GM18505 (cell line): ENCODE data around the gene BRSK2.

Source experiments
- ATAC-seq: cut with Tn5 transposase; IDR thresholded peaks from one replicate; pipeline ENCODE4 v1.9.1; 2021; ENCODE audit not compliant: unreplicated experiment
- POLR2A ChIP-seq: IDR thresholded peaks from 4 replicates; pipeline ENCODE4 v1.6.1; 2011; ENCODE audit warnings: borderline replicate concordance; ENCODE audit not compliant: insufficient read depth, insufficient read length; ENCODE audit errors: extremely low read depth

The BRSK2 gene

DNA sequence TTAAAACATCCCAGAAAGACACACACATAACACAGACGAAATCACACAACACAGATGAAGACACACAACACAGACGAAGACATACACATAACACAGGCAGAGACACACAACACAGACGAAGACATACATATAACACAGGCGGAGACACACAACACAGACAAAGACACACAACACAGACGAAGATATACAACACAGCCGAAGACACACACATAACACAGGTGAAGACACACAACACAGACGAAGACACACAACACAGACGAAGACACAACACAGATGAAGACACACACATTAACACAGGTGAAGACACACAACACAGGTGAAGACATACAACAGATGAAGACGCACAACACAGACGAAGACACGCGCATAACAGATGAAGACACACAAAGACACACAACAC is 101.6 kb downstream of the BRSK2 start:
- ATAC-seq = no peak
- TF ChIP-seq POLR2A = no peak

- no peak for ATAC-seq
- TF ChIP-seq POLR2A = no peak
These were observed 104.0 kb downstream of the BRSK2 start for GRCh38 chr11:1493650-1494244.

- no peak for ATAC-seq
- no peak for TF ChIP-seq POLR2A
These were observed 104.9 kb downstream of the BRSK2 start for GRCh38 chr11:1494650-1495049.

- no peak for TF ChIP-seq POLR2A
- ATAC-seq = no peak
These were observed 106.5 kb downstream of the BRSK2 start for GRCh38 chr11:1496091-1496760.

- no peak for ATAC-seq
- TF ChIP-seq POLR2A = no peak
These were observed 107.0 kb downstream of the BRSK2 start for GRCh38 chr11:1496761-1497095.

DNA sequence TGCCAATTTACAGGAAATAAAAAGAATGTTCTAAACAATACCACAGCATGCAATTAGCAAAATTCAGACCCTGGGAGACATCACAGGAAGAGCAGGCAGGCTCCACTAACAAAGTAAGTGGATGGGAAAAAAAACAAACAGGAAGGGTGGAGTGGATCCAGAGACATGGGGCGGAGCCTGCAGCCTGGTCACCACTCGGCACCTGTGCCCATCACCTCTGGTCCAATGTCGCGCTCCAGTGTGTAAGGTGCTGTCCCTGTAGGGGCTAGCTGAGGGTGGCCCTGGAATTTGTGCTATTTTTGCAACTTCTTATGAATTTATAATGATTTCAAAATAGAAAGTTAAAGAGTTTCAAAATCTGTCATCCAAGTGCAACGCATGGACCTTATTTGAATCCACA is 107.9 kb downstream of the BRSK2 start:
- no peak for TF ChIP-seq POLR2A
- ATAC-seq = no peak

- ATAC-seq = no peak
- TF ChIP-seq POLR2A = no peak
These were observed 108.5 kb downstream of the BRSK2 start for GRCh38 chr11:1498262-1498661.

- ATAC-seq = no peak
- no peak for TF ChIP-seq POLR2A
These were observed 109.6 kb downstream of the BRSK2 start for GRCh38 chr11:1499261-1499890.

DNA sequence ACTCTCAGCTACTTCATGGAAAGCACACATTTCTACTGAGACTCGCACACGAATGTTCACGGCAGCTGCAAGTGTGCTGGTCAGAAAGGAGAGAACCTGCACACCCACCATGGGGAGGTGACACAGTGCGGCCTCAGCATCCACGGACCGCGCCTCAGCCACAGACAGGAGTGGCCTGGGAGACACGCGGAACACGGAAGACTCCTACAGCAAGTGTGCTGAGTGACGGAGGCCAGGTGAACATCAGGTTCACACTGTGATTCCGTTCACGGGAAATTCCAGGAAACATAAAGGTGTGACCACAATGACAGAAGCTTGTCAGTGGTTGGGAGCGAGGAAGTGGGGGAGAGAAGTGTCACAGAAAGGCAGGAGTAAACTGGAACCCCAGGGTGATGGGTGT is 110.2 kb downstream of the BRSK2 start:
- no peak for TF ChIP-seq POLR2A

GRCh38 chr11:1500466-1501420 is 111.0 kb downstream of the BRSK2 start:
- no peak for TF ChIP-seq POLR2A
- no peak for ATAC-seq

More for the DNA sequence above, 110.2 kb downstream of the BRSK2 start:
- ATAC-seq = no peak

DNA sequence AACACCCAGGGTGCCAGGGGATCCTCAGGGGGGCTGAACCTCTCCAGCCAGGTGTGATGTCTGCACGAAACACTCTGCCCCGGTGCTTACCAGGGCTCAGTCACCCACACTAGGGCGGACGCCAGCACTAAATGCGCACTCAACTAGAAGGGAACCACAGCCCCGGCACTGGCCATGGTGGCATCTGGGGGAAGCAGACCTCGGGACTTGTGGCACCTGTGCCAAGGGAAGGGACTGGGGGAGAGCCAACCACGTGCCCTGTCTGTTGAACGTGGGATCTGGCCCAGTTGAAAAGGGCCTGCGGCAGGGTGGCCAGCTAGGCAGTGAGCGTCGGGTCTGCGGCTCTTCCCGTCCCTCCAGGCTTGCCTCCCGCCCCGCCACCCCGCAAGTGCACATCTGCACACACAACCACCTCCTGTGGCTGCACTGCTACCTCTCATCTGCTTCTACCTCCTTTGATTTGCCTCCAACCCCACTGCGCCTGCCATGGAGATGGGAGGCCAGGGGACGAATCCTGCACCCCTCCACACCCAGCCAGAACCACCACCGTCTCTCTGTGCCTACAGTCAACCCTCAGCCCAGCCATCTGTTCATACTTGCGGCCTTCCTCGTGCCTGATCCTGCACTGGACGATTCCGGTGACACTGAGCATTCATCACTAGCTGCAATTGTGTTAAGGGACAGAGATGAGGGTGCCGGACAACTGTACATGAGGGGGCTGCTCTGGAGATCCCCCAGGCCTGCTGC is 111.9 kb downstream of the BRSK2 start:
- no peak for TF ChIP-seq POLR2A
- no peak for ATAC-seq

- no peak for TF ChIP-seq POLR2A
- no peak for ATAC-seq
These were observed 112.6 kb downstream of the BRSK2 start for GRCh38 chr11:1502168-1502953.
